Natural killer cell (primary cell): ENCODE data around the gene RFPL1. TPM values are rescaled to one million over a fixed set of nuclear protein-coding genes. Genes with fewer than 3 reads are reported as not detected.

Experiments
- ATAC-seq, 3 donors: fragments of 150-1000 bp in 2 of 3; fragments of 200-7000 bp in 1 of 3; cut with Tn5 transposase; 1 replicate in 1 of 3; 2 replicates in 2 of 3; pipeline ENCODE4 v1.10.0; 2021; ENCODE audit warnings: mild to moderate bottlenecking in 2 of 3, moderate library complexity in 2 of 3
- DNase-seq, 2 donors: peaks; one replicate each; pipeline versions ENCODE4 v3.0.0 to v3.0.0-alpha.2; 2013 to 2021; ENCODE audit warnings: mixed read lengths in 1 of 2
- H3K27ac ChIP-seq: one replicate; pipeline ENCODE4 v1.5.1; 2013; ENCODE audit warnings: mild to moderate bottlenecking, low read length
- H3K27me3 ChIP-seq: one replicate; pipeline ENCODE4 v1.6.1; 2013; ENCODE audit warnings: low read length; ENCODE audit not compliant: control insufficient read depth, insufficient read depth
- H3K36me3 ChIP-seq: one replicate; pipeline ENCODE4 v1.6.1; 2013; ENCODE audit warnings: low read length; ENCODE audit not compliant: control insufficient read depth, insufficient read depth
- H3K4me1 ChIP-seq: one replicate; pipeline ENCODE4 v1.6.1; 2013; ENCODE audit warnings: low read length; ENCODE audit not compliant: control insufficient read depth, insufficient read depth
- H3K4me3 ChIP-seq: one replicate; pipeline ENCODE4 v1.5.1; 2013; ENCODE audit warnings: low read length
- H3K9me3 ChIP-seq: one replicate; pipeline ENCODE4 v1.6.1; 2013; ENCODE audit warnings: low read length; ENCODE audit not compliant: control insufficient read depth, insufficient read depth
- H3K27ac Mint-ChIP-seq, 2 donors: one replicate each; pipeline ENCODE4 v1.8.0; 2022; ENCODE audit warnings: mild to moderate bottlenecking in 2 of 2, mixed read lengths in 2 of 2, moderate library complexity in 1 of 2
- H3K27me3 Mint-ChIP-seq, 2 donors: one replicate each; pipeline ENCODE4 v1.8.0; 2022; ENCODE audit warnings: low read depth in 2 of 2, mixed read lengths in 2 of 2
- H3K36me3 Mint-ChIP-seq: one replicate; pipeline ENCODE4 v1.8.0; 2022; ENCODE audit warnings: mixed read lengths
- H3K4me1 Mint-ChIP-seq, 2 donors: one replicate each; pipeline ENCODE4 v1.8.0; 2022; ENCODE audit warnings: mixed read lengths in 2 of 2
- H3K4me3 Mint-ChIP-seq: one replicate; pipeline ENCODE4 v1.8.0; 2022; ENCODE audit warnings: mild to moderate bottlenecking, moderate library complexity, mixed read lengths
- H3K9me3 Mint-ChIP-seq, 2 donors: one replicate each; pipeline ENCODE4 v1.8.0; 2022; ENCODE audit warnings: mixed read lengths in 2 of 2
- WGBS: methylation state at CpG from one replicate; pipeline ENCODE4 v1.1.7; 2013; ENCODE audit warnings: missing lambda C conversion rate; ENCODE audit not compliant: insufficient coverage; 5-methylcytosine and 5-hydroxymethylcytosine counted together
- intact Hi-C: fragments of 100-400 bp; cut with micrococcal nuclease; formaldehyde crosslinking; loops from one replicate; pipeline ENCODE4 v1.14.2; 2022
- total RNA-seq, 4 donors: library from RNA; stranded (reverse); fragments of 120-200 nt in 1 of 4; gene quantifications; one replicate each; pipeline versions ENCODE4 v1.2.3 to v1.2.4, GENCODE V29; 2013 to 2022
- TF ChIP-seq, protein P1 (sequence below): fragments of 200-600 bp; IDR thresholded peaks from one replicate; pipeline ENCODE4 v1.8.0; 2022; ENCODE audit warnings: antibody characterized with exemption

The RFPL1 gene
- total RNA-seq, 3 donors from 2014 or later (not counting 1 experiment from before 2014, with no cell fraction given) = not detected

DNA sequence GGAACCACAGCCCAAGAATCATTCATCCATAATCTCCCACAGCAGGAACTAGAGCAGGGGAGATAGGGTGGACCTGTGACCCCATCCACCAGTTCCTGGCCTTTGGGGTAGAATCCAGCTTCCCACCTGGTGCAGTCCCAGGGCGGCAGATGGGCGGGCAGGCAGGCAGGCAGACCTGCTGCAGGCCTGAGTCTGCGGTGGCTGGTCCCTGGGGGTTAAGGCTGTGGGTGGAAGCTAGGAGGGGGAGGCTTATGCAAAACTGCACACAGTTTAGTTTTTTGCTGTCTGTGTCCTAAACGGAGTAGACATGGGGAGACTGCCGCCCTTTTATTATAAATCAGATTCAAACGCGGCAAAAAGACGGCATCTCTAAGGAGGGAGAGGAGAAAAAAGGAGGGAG is 37.2 kb downstream of the RFPL1 start:
- Mint-ChIP-seq H3K27me3 (peaks cover 39% of the 10 kb centered on the region in 2 donors), H3K36me3 (no peaks in the 10 kb centered on the region), H3K27ac (no peak overlapping the region), H3K4me1 (peaks cover 0 to 8% of the 10 kb centered on the region in 2 donors), H3K9me3 (no peaks in the 10 kb centered on the region), H3K4me3 (no peak overlapping the region)
- DNase-seq = no peak
- H3K4me1 ChIP-seq = peaks cover 12% of the 10 kb centered on the region
- no peak overlapping the region for H3K4me3 ChIP-seq
- H3K9me3 ChIP-seq = no peaks in the 10 kb centered on the region
- H3K36me3 ChIP-seq = no peaks in the 10 kb centered on the region
- 81% methylated on average over 8 of the region's 8 CpGs for WGBS
- intact Hi-C loops = no loop called here
- peaks cover 8% of the 10 kb centered on the region for H3K27me3 ChIP-seq
- H3K27ac ChIP-seq = no peak overlapping the region
- TF ChIP-seq, protein P1, sequence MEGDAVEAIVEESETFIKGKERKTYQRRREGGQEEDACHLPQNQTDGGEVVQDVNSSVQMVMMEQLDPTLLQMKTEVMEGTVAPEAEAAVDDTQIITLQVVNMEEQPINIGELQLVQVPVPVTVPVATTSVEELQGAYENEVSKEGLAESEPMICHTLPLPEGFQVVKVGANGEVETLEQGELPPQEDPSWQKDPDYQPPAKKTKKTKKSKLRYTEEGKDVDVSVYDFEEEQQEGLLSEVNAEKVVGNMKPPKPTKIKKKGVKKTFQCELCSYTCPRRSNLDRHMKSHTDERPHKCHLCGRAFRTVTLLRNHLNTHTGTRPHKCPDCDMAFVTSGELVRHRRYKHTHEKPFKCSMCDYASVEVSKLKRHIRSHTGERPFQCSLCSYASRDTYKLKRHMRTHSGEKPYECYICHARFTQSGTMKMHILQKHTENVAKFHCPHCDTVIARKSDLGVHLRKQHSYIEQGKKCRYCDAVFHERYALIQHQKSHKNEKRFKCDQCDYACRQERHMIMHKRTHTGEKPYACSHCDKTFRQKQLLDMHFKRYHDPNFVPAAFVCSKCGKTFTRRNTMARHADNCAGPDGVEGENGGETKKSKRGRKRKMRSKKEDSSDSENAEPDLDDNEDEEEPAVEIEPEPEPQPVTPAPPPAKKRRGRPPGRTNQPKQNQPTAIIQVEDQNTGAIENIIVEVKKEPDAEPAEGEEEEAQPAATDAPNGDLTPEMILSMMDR = no peak
- ATAC-seq = no peak

DNA sequence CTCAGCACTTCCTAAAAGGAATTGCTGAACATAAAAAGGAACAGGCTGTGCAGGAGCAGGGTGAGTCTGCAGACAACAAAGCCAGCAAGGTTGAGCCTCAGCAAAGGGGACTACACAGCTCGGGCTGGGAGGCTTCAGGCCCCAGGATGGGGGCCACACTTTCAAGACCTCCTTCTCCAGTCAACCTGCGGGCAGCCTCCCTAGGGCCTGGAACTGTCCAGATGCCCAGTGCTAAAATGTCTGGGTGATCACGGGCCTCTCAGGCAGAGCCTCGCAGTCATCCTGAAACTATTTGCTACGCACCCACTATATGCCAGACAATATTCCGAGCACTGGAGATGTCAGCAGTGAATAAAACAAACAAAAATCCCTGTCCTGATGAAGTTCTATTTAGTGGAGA is 37.7 kb downstream of the RFPL1 start:
- H3K36me3 Mint-ChIP-seq = no peaks in the 10 kb centered on the region
- H3K9me3 Mint-ChIP-seq = no peaks in the 10 kb centered on the region
- no peak for ATAC-seq

DNA sequence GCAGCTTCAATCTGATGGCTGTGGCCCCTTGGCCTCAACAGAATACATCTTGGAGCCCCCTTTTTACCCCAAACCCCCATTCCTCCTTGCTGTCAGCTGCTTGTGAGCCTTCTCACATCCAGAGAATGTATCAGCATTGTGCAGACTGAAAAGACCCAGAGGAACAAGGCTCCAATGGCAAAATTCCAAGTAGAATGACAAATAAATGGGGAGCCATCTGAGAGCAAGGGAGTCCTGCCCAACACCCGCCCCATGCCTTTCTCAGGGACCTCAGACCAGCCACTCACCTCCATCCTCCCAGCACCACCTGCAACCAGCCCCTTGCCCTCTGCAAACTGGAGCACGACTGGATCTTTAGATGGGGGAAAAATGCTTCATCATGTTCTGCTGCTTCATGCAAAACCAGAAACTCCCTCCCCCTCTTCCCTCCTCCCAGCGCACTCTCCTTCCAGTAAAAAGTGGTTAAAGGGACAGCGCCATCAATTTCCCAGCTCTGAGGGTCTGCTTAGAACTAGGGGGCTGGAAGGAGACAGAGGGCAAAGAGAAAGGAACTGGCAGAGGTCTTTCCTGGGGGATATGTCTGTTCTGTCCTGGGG is 39.4 kb downstream of the RFPL1 start:
- TF ChIP-seq, protein P1 = no peak
- intact Hi-C loops = no loop called here
- no peak for DNase-seq

More for the DNA sequence above, 37.7 kb downstream of the RFPL1 start:
- H3K4me3 Mint-ChIP-seq = no peak overlapping the region
- no peak overlapping the region for H3K27ac Mint-ChIP-seq
- 79% methylated on average over 6 of the region's 6 CpGs for WGBS
- H3K27me3 ChIP-seq = peaks cover 10% of the 10 kb centered on the region
- no peaks in the 10 kb centered on the region for H3K36me3 ChIP-seq
- intact Hi-C loops = no loop called here
- peaks cover 11% of the 10 kb centered on the region for H3K4me1 ChIP-seq
- H3K4me3 ChIP-seq = no peak overlapping the region
- H3K9me3 ChIP-seq = no peaks in the 10 kb centered on the region
- TF ChIP-seq, protein P1 = no peak
- no peak overlapping the region for H3K27ac ChIP-seq
- peaks cover 39 to 41% of the 10 kb centered on the region in 2 donors for H3K27me3 Mint-ChIP-seq
- H3K4me1 Mint-ChIP-seq = peaks cover 1 to 9% of the 10 kb centered on the region in 2 donors
- DNase-seq = no peak

More for the DNA sequence above, 39.4 kb downstream of the RFPL1 start:
- Histone ChIP-seq H3K27ac (no peak overlapping the region), H3K27me3 (peaks cover 12% of the 10 kb centered on the region), H3K4me3 (no peak overlapping the region), H3K4me1 (peaks cover 17% of the 10 kb centered on the region), H3K36me3 (no peaks in the 10 kb centered on the region), H3K9me3 (no peaks in the 10 kb centered on the region)
- no peak overlapping the region for H3K27ac Mint-ChIP-seq
- H3K4me1 Mint-ChIP-seq = peaks cover 7 to 15% of the 10 kb centered on the region in 2 donors
- H3K27me3 Mint-ChIP-seq = peaks cover 44 to 54% of the 10 kb centered on the region in 2 donors
- no peak for ATAC-seq
- no peaks in the 10 kb centered on the region for H3K9me3 Mint-ChIP-seq
- 5% methylated on average over 4 of the region's 4 CpGs for WGBS
- H3K4me3 Mint-ChIP-seq = no peak overlapping the region
- H3K36me3 Mint-ChIP-seq = no peaks in the 10 kb centered on the region
